ENCODE measurements around the gene SLC6A18. TPM values are rescaled to one million over a fixed set of nuclear protein-coding genes. Genes with fewer than 3 reads are reported as not detected.

Gene SLC6A18
- total and polyA plus RNA-seq, 2 of the 13 experiments (the other 11 are each of a cell fraction or from before 2014, with no cell fraction given), result not detected

GRCh38 chr5:1181451-1182359 is 43.5 kb upstream of the SLC6A18 start (continued):
- TF ChIP-seq ARID4A (CRISPR knock-in tag; IDR thresholded peaks at IDR 0.05; ENCODE audit: borderline replicate concordance) (peak; percentile 25; the same call in 1 of the 2 replicates), SAFB2 (CRISPR knock-in tag; IDR thresholded peaks at IDR 0.05; ENCODE audit: borderline replicate concordance, low read depth) (0 out of 2 replicates have a peak, but pooled peaks have one; percentile 69), THAP11 (CRISPR knock-in tag; IDR thresholded peaks at IDR 0.05) (0 out of 2 replicates have a peak, but pooled peaks have one; percentile 28), JUN (CRISPR knock-in tag; IDR thresholded peaks at IDR 0.05) (no peak), RBFOX2 (IDR thresholded peaks at IDR 0.05; ENCODE audit: low read depth, low read length) (0 out of 2 replicates have a peak, but pooled peaks have one; percentile 36), ZBTB42 (CRISPR knock-in tag; IDR thresholded peaks at IDR 0.05) (no peak), SNRNP70 (IDR thresholded peaks at IDR 0.05; ENCODE audit: low read depth, low read length) (no peak), SMYD3 (CRISPR knock-in tag; IDR thresholded peaks at IDR 0.05) (no peak), MEIS2 (CRISPR knock-in tag; IDR thresholded peaks at IDR 0.05) (peak; percentile 63; the same call in 1 of the 2 replicates), ISX (CRISPR knock-in tag; conservative IDR thresholded peaks at IDR 0.05) (no peak), KIAA2018 (CRISPR knock-in tag; IDR thresholded peaks at IDR 0.05; ENCODE audit: borderline replicate concordance) (no peak), ZNF614 (CRISPR knock-in tag; IDR thresholded peaks at IDR 0.05; ENCODE audit: borderline replicate concordance) (no peak), HINFP (CRISPR knock-in tag; IDR thresholded peaks at IDR 0.05; ENCODE audit: low read depth) (no peak), ZNF460 (CRISPR knock-in tag; IDR thresholded peaks at IDR 0.05; ENCODE audit: borderline replicate concordance) (peak; percentile 81)

Data from HepG2 (cell line).